Muscle layer of duodenum (tissue), 2 donors: ENCODE measurements around the gene XKR8.

Experiments
- H3K27ac ChIP-seq: one replicate; pipeline ENCODE4 v1.7.0; 2013; ENCODE audit warnings: mild to moderate bottlenecking, low read length
- H3K27me3 ChIP-seq: one replicate; pipeline ENCODE4 v1.7.0; 2013; ENCODE audit warnings: low read depth, mild to moderate bottlenecking, control low read depth, low read length
- H3K36me3 ChIP-seq, 2 donors: one replicate each; pipeline ENCODE4 v1.7.0; 2013; ENCODE audit warnings: low read length in 2 of 2, control low read depth in 1 of 2, mild to moderate bottlenecking in 1 of 2; ENCODE audit not compliant: insufficient read depth in 2 of 2, control insufficient read depth in 1 of 2
- H3K4me1 ChIP-seq, 2 donors: one replicate each; pipeline ENCODE4 v1.7.0; 2013; ENCODE audit warnings: low read length in 2 of 2, mild to moderate bottlenecking in 2 of 2, control low read depth in 1 of 2, moderate library complexity in 1 of 2; ENCODE audit not compliant: insufficient read depth in 2 of 2, control insufficient read depth in 1 of 2
- H3K4me3 ChIP-seq, 2 donors: one replicate each; pipeline ENCODE4 v1.7.0; 2013; ENCODE audit warnings: low read length in 2 of 2, low read depth in 1 of 2, mild to moderate bottlenecking in 1 of 2
- H3K9me3 ChIP-seq, 2 donors: one replicate each; pipeline ENCODE4 v1.7.0; 2013; ENCODE audit warnings: low read length in 2 of 2, control low read depth in 1 of 2, mild to moderate bottlenecking in 1 of 2; ENCODE audit not compliant: control insufficient read depth in 1 of 2
- donor health status: healthy.

XKR8 gene

GRCh38 chr1:27959792-27960603, at the start of gene XKR8:
Gene XKR8, plus strand, starts transcription at chr1:27959973. Its CDS starts 97 bp downstream, at chr1:27960070.
- no peaks in the 10 kb centered on the region for H3K9me3 ChIP-seq
- H3K36me3 ChIP-seq: peaks cover 3 to 17% of the 10 kb centered on the region in 2 donors
- no peaks in the 10 kb centered on the region for H3K27me3 ChIP-seq
- H3K27ac ChIP-seq: peak within 1 kb of the TSS; percentile 84
- peak within 1 kb of the TSS; percentile 76 to 85 for H3K4me3 ChIP-seq
- peaks cover 4 to 17% of the 10 kb centered on the region in 2 donors for H3K4me1 ChIP-seq

- Histone ChIP-seq H3K9me3 (peaks cover 2 to 4% of the 10 kb centered on the region in 2 donors), H3K27ac (no peak overlapping the region), H3K4me1 (peaks cover 0 to 4% of the 10 kb centered on the region in 2 donors), H3K4me3 (no peak overlapping the region), H3K27me3 (no peaks in the 10 kb centered on the region), H3K36me3 (peaks cover 19 to 20% of the 10 kb centered on the region in 2 donors)
Measured at GRCh38 chr1:27912429-27912828, 47.3 kb upstream of the XKR8 start.

GRCh38 chr1:27915082-27915575, 44.6 kb upstream of the XKR8 start:
- peaks cover 5 to 7% of the 10 kb centered on the region in 2 donors for H3K36me3 ChIP-seq
- peak overlapping the region; percentile 8 for H3K27ac ChIP-seq
- H3K4me3 ChIP-seq: peak overlapping the region; percentile 77 to 91
- H3K9me3 ChIP-seq: peaks cover 2 to 4% of the 10 kb centered on the region in 2 donors
- H3K27me3 ChIP-seq: no peaks in the 10 kb centered on the region
- H3K4me1 ChIP-seq: peaks cover 0 to 4% of the 10 kb centered on the region in 2 donors

- no peak overlapping the region for H3K27ac ChIP-seq
- H3K36me3 ChIP-seq: no peaks in the 10 kb centered on the region
- no peaks in the 10 kb centered on the region for H3K9me3 ChIP-seq
- no peak overlapping the region for H3K4me3 ChIP-seq
- H3K4me1 ChIP-seq: no peaks in the 10 kb centered on the region
- H3K27me3 ChIP-seq: no peaks in the 10 kb centered on the region
Measured at GRCh38 chr1:27922272-27922671, 37.5 kb upstream of the XKR8 start.

GRCh38 chr1:27928216-27928954, 31.4 kb upstream of the XKR8 start:
- H3K4me1 ChIP-seq: peaks cover 0 to 3% of the 10 kb centered on the region in 2 donors
- H3K36me3 ChIP-seq: no peaks in the 10 kb centered on the region
- no peak overlapping the region for H3K4me3 ChIP-seq
- no peak overlapping the region for H3K27ac ChIP-seq
- H3K9me3 ChIP-seq: no peaks in the 10 kb centered on the region
- no peaks in the 10 kb centered on the region for H3K27me3 ChIP-seq

DNA sequence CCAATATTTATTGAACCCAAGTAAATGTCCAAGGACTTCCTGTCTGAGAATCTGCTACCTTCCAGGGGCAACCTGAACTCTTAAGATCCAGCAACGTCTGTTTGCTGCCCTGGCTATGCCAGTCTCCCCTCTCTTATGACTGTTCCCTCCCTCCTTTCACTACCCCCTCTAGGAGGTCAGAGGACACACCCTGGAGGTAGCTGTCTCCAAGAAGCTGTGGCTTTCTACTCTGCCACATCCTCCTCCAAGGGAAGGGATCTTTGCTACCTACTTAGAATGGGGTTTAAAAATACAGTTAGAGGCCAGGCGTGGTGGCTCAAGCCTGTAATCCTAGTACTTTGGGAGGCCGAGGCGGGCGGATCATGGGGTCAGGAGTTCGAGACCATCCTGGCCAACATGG, 28.6 kb upstream of the XKR8 start:
- no peak overlapping the region for H3K4me3 ChIP-seq
- no peak overlapping the region for H3K27ac ChIP-seq
- no peaks in the 10 kb centered on the region for H3K36me3 ChIP-seq
- H3K27me3 ChIP-seq: no peaks in the 10 kb centered on the region
- no peaks in the 10 kb centered on the region for H3K9me3 ChIP-seq
- H3K4me1 ChIP-seq: peaks cover 0 to 3% of the 10 kb centered on the region in 2 donors

DNA sequence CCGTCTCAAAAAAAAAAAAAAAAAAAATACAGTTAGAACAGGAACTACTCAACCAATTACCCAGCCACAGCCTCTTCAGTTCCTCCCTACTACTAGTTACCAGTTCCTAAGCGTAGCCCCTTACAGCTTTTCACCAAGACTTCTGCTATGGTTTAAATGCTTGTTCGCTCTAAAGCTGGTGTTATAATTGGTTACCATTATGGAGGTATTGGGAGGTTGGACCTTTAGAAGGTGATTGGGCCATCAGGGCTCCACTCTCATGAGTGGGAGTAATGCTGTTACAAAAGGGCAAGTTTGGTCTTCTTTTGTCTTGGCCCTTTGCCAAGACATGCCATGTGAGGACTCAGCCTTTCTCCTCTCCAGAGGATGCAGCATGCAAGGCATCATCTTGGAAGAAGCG, 28.0 kb upstream of the XKR8 start:
- H3K36me3 ChIP-seq: no peaks in the 10 kb centered on the region
- H3K4me1 ChIP-seq: peaks cover 0 to 3% of the 10 kb centered on the region in 2 donors
- no peaks in the 10 kb centered on the region for H3K9me3 ChIP-seq
- H3K4me3 ChIP-seq: no peak overlapping the region
- H3K27ac ChIP-seq: no peak overlapping the region
- no peaks in the 10 kb centered on the region for H3K27me3 ChIP-seq

DNA sequence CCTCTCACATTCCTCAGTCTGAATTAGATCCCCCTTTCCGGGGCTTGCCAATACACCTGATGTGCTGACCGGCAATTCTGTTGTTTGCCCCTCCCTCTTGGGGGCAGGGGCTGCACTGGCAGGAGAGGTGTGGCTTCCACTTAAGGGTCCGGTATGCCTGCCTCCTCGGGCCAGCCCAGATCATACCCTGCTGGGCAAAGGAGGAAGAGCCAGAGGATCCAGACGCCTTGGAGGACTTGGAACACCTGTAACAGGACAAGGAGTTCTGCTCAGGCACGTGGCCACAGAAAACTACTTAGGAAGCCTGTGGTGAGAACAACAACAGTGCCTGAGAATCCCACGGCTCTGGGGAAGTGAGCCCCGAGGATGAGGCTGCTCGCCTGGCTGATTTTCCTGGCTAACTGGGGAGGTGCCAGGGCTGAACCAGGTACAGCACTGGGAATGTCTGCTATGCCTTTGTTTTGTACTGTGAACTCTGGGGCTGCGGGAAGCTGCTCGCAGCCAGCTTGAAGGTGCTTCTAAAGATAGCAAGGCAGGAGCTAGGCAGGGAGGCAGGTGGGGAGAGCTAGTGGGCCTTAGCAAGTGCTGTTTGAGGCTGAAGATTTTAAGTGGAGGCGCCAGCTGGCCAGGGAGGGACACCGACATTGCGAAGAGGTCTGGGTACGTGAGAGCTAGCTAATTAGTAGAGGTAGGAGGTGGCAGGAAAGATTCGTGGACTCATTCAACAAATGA, 24.8 kb upstream of the XKR8 start, which contains the start of gene SMPDL3B:
Gene SMPDL3B (plus strand): TSS at position 183 of the 732 bp plus-strand sequence. CDS start 184 bp downstream, at position 367.
- H3K4me3 ChIP-seq: peak within 1 kb of the TSS in 1 of 2 donors; percentile 35
- H3K27me3 ChIP-seq: no peaks in the 10 kb centered on the region
- no peak within 1 kb of the TSS for H3K27ac ChIP-seq
- peaks cover 0 to 3% of the 10 kb centered on the region in 2 donors for H3K4me1 ChIP-seq
- no peaks in the 10 kb centered on the region for H3K9me3 ChIP-seq
- H3K36me3 ChIP-seq: no peaks in the 10 kb centered on the region

- H3K27ac ChIP-seq: no peak overlapping the region
- H3K4me3 ChIP-seq: peak overlapping the region in 1 of 2 donors; percentile 35
- H3K27me3 ChIP-seq: no peaks in the 10 kb centered on the region
- H3K4me1 ChIP-seq: peaks cover 0 to 3% of the 10 kb centered on the region in 2 donors
- no peaks in the 10 kb centered on the region for H3K9me3 ChIP-seq
- H3K36me3 ChIP-seq: no peaks in the 10 kb centered on the region
Measured at GRCh38 chr1:27935721-27936120, 24.1 kb upstream of the XKR8 start.

GRCh38 chr1:27936370-27936769, 23.4 kb upstream of the XKR8 start:
- Histone ChIP-seq H3K27me3 (no peaks in the 10 kb centered on the region), H3K4me1 (peaks cover 0 to 3% of the 10 kb centered on the region in 2 donors), H3K4me3 (no peak overlapping the region), H3K36me3 (no peaks in the 10 kb centered on the region), H3K27ac (no peak overlapping the region), H3K9me3 (no peaks in the 10 kb centered on the region)

DNA sequence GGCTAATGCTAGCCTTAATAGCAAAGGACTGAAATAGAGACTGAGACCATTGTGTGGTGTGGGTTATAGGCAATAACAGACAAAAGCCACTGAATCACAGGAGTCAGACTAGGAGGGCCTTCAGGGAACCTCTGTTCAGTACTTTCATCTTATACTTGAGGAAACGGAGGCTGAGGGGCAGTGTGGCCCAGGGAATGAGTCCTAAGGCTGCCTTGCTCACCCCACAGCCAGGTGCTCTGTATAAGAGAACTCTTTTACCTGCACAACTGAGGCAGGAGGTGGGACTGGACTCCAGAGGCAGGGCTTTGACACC, 22.3 kb upstream of the XKR8 start:
- H3K9me3 ChIP-seq: no peaks in the 10 kb centered on the region
- no peak overlapping the region for H3K4me3 ChIP-seq
- H3K27me3 ChIP-seq: no peaks in the 10 kb centered on the region
- no peak overlapping the region for H3K27ac ChIP-seq
- no peaks in the 10 kb centered on the region for H3K36me3 ChIP-seq
- H3K4me1 ChIP-seq: no peaks in the 10 kb centered on the region
